ENCODE measurements around the gene TP53BP1. TPM values are rescaled to one million over a fixed set of nuclear protein-coding genes. Genes with fewer than 3 reads are reported as not detected.

Gene TP53BP1
- total RNA-seq, 1 experiment from 2014 or later: 54.1 TPM

- BruUV-seq (replicated peaks): no TSS peak
- ChIA-PET CTCF (no interaction called here), POLR2A (no interaction called here), RAD21 (ENCODE audit: low non-redundant PET in 1 of 2, low total read pairs in 2 of 2, uncharacterized antibody in 2 of 2, unreplicated experiment in 2 of 2) (no interaction called here)
- TF ChIP-seq ZFX (IDR thresholded peaks at IDR 0.05) (no peak), CEBPB (IDR thresholded peaks at IDR 0.05; ENCODE audit: low read depth) (no peak), POLR2AphosphoS5 (IDR thresholded peaks at IDR 0.05; ENCODE audit: low read depth, low read length) (no peak), RAD21 (IDR thresholded peaks at IDR 0.05; ENCODE audit: low read depth) (no peak), MAX (IDR thresholded peaks at IDR 0.05) (no peak), POLR2A (IDR thresholded peaks at IDR 0.05; ENCODE audit: borderline replicate concordance, extremely low read depth, insufficient read depth, insufficient read length) (no peak), SRF (IDR thresholded peaks at IDR 0.05; ENCODE audit: low read depth) (no peak), ZBTB33 (IDR thresholded peaks at IDR 0.05; ENCODE audit: extremely low read depth, insufficient replicate concordance, low read length) (no peak), JUND (IDR thresholded peaks at IDR 0.05) (no peak), EZH2 (IDR thresholded peaks at IDR 0.05) (no peak), ATF3 (IDR thresholded peaks at IDR 0.05) (no peak), EGR1 (IDR thresholded peaks at IDR 0.05; ENCODE audit: low read depth) (no peak), CBX3 (IDR thresholded peaks at IDR 0.05; ENCODE audit: low read depth) (no peak)
- H3K4me1 ChIP-seq (ENCODE audit: control insufficient read depth in 1 of 2, insufficient read depth in 2 of 2, low read length in 2 of 2): no peaks in the 10 kb centered on the region
- no peaks in the 10 kb centered on the region for H3K9me2 ChIP-seq (ENCODE audit: insufficient read depth)
- no peak overlapping the region for H3K4me2 ChIP-seq (ENCODE audit: low read length)
- no peaks in the 10 kb centered on the region for H4K20me1 ChIP-seq (ENCODE audit: insufficient read depth)
- H3K4me3 ChIP-seq (replicated peaks in 1 of 2; ENCODE audit: low read depth in 1 of 2, low read length in 2 of 2): no peak overlapping the region
- DNase-seq (ENCODE audit: low read depth, low spot score) (no peak), ATAC-seq (no peak)
- H3K9ac ChIP-seq (ENCODE audit: low read length): no peak overlapping the region
- intact Hi-C loops (cut with micrococcal nuclease): no loop called here
- no peaks in the 10 kb centered on the region for H3K36me3 ChIP-seq (ENCODE audit: control insufficient read depth in 1 of 2, insufficient read depth in 2 of 2, low read length in 2 of 2)
- no peak overlapping the region for H3K27ac ChIP-seq (ENCODE audit: low read depth, low read length)
- H2AFZ ChIP-seq (ENCODE audit: low read depth, low read length, poor library complexity, severe bottlenecking): no peak overlapping the region
- H3K79me2 ChIP-seq (ENCODE audit: insufficient read depth, low read length): no peaks in the 10 kb centered on the region
- no peaks in the 10 kb centered on the region for H3K27me3 ChIP-seq (ENCODE audit: insufficient read depth, low read length)
- H3K9me3 ChIP-seq (ENCODE audit: control insufficient read depth in 1 of 2, insufficient read depth in 1 of 2, low read depth in 1 of 2, low read length in 2 of 2): no peaks in the 10 kb centered on the region
Observed at GRCh38 chr15:43525131-43525530, 32.2 kb upstream of the TP53BP1 start.

All from HCT116 (cell line).